CD4-positive, alpha-beta T cell treated with Interleukin-4 for 4 hours (primary cell): Measurements from ENCODE around the gene TSEN15.

Experiments used
- DNase-seq: peaks from one replicate; pipeline ENCODE4 v3.0.0-alpha.2; 2020

The TSEN15 gene

DNA sequence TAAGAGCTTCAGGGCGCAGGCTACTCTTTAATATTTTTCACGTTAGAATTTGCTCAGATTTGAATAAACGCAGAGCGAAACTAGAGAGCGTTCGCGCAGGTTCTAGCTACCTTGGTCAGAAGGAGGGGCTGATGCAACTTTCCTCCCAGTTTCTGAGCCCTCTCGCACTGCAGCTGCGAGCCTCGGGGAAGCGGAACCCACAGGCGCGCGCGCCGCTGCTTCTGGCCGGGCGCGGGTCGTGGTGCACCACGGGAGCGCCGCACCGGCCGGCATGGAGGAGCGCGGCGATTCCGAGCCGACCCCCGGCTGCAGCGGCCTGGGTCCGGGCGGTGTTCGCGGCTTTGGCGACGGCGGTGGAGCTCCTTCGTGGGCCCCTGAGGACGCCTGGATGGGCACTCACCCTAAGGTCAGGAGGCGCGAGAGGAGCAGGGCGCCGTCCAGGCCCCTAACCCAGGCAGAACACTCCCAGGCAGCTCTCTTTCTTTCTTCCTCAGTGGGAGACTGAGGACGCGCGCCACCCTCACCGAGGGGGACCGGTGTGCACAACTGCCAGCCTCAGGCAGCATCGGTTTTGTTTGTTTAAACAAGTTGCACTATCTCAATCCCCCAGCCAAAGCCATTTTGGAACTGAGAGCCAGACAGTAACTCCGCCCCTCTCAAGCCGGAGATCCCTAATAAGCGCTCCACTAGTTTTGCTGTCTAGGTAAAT, at the start of gene TSEN15:
TSEN15 (plus strand) TSS at position 246 of the 709 bp plus-strand sequence; CDS start at position 272, 26 bp downstream.
- DNase-seq: peak; percentile 78

- DNase-seq: no peak
These were observed 49.5 kb upstream of the TSEN15 start for GRCh38 chr1:184002071-184002470.

DNA sequence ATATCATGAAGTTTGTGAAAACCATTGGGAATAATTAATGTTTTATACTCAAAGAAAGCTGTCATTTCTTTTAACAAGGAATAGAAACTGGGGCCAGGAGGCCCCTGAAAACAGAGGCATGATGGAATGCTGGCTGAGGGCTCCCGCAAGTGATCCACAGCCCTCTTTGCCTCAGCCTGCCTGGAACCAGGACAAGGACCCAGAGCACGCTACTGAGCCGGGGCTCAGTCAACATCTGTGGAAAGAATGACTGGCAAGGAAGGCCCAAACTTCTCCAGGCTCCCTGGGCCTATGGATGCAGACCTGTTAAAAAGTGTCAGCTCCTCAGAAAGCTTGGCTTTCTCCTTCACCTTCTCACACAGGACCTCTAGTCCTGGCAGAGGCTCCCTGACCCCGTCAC, 46.6 kb upstream of the TSEN15 start:
- no peak for DNase-seq

DNA sequence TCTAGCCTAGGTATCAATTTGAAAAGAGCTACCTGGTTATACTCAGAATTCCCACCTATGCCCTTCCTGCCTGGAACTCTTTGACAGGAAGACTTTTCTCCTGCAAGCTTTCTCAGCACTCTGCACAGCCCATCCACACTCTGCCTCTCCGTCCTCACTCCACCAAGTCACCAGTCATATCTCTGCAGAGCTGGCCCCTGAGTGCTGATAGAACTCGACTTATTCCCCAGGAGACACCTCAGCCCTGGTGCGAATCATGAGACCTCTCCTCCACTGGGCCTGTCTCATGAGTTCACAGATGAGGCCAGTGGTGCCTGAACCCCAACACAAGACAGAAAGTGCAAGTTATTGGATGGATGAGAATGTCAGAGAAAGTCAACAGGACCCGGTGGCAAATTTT, 46.0 kb upstream of the TSEN15 start:
- no peak for DNase-seq

GRCh38 chr1:184010788-184011187, 40.7 kb upstream of the TSEN15 start:
- DNase-seq: no peak

GRCh38 chr1:184012187-184012586, 39.3 kb upstream of the TSEN15 start:
- no peak for DNase-seq

GRCh38 chr1:184014271-184014670, 37.3 kb upstream of the TSEN15 start:
- DNase-seq: no peak

- no peak for DNase-seq
These were observed 35.4 kb upstream of the TSEN15 start for GRCh38 chr1:184016169-184016568.

- no peak for DNase-seq
These were observed 34.2 kb upstream of the TSEN15 start for GRCh38 chr1:184017306-184017705.

DNA sequence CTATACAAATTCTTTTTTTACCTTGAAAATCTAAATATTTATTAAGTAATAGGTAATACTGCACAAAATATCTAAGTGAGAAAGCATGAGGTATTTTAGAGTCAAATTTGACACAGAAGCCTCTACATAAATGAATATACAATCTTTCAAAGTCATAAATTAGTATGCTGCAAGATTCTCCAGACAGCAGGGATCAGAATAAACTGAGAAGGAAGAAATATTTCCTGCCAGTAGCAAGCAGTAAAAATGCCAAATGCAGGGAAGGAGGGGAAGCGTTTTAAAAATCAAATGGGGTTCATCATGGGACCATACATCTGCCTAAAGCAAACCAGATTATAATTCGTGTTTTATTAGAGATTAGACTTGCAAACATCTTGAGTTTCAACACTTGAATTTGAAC, 32.9 kb upstream of the TSEN15 start:
- DNase-seq: no peak

GRCh38 chr1:184019069-184019468, 32.5 kb upstream of the TSEN15 start:
- no peak for DNase-seq

- no peak for DNase-seq
These were observed 32.0 kb upstream of the TSEN15 start for GRCh38 chr1:184019506-184019905.

DNA sequence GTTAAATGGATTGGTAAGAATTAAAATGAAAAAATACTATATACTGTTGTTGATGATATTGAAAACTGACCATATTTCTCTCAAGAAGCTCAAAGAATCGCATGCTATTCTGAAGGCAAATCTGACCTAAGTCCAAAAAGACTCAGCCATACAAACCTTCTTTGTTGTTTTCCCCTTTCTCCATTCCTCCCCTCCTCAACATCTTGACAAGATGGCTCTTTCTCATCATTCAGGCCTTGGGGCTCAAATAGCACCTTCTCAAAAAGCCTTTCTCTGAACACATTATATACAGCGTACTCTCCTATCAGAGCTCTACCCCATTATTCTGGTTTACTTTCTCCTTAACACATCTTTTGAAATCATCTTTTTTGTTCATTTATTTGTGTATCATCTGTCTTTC, 31.2 kb upstream of the TSEN15 start:
- DNase-seq: no peak

DNA sequence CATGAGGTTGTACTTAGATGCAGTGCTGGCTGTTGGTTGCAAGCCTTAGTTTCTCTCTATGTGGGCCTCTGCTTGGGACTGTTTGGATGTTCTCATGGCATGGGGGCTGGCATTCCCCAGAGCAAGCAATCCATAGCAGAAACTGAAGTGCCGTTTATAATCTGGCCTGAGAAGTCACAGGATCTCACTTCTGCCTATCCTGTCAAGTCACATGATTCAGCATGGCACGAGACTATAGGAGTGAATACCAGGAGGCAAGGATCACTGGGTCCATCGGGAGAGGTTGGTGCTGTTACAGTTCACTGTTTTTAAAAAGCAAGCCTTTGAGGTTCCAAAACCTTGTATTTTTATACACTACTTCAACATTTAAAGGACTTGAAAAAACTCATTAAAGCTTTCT, 30.7 kb upstream of the TSEN15 start:
- DNase-seq: no peak

DNA sequence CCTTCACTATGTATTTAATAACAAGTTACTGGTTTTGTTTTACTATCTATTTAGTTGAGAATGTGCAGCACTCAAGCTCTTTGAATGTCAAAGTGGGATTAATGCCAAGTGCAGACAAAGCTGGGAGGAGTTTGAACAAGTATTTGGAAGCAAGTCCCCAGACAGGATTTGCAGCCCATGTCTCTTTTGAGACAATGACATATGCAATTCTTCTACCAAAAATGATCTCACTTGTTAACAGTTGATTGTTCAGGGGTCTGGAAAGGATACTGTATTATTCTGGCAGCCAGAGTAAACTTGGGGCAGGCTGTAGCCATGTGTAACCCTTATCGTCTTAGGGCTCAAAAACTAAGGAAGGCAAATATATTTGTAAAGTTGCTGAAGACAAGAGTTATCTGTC, 29.8 kb upstream of the TSEN15 start:
- no peak for DNase-seq

GRCh38 chr1:184022668-184023067, 28.9 kb upstream of the TSEN15 start:
- DNase-seq: no peak

DNA sequence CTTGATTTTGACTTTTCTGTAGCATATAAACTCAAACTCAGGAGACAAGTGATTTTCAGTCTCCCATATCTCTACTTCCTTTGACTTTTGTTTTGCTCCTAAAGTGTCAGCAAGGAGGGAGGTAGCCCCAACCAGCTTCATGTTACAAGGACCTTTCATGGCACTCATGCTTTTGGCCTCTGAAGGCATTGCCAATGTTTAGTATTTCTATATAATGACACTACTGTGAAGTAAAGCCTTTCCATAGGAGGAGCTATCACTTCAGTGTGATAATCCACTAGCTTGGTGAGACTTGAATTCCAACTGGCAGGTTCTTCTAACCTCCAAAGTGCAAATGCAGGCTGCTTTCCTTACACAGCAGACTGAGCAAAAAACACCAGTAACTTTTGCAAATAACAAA, 28.4 kb upstream of the TSEN15 start:
- no peak for DNase-seq

DNA sequence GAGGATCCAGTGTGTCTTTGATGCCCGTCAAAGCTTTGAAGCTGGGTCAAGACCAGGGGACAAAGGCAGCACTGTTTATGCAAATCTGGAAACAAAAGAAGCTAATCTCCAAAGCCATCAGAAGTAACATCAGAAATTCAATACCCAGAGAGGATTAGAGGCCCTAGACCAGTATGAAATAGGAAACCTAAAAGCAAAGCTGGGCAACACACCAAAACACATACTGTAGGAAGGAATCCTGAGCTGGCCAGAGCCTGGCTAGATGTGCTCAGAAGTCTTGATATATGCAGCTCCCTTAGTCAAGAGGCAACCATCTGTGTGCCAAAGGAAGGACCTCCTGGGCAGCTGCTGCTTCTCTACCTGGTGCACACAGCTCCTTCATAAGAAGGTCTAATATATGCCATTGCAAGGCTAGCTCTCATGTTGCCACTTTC, 26.3 kb upstream of the TSEN15 start:
- no peak for DNase-seq

DNA sequence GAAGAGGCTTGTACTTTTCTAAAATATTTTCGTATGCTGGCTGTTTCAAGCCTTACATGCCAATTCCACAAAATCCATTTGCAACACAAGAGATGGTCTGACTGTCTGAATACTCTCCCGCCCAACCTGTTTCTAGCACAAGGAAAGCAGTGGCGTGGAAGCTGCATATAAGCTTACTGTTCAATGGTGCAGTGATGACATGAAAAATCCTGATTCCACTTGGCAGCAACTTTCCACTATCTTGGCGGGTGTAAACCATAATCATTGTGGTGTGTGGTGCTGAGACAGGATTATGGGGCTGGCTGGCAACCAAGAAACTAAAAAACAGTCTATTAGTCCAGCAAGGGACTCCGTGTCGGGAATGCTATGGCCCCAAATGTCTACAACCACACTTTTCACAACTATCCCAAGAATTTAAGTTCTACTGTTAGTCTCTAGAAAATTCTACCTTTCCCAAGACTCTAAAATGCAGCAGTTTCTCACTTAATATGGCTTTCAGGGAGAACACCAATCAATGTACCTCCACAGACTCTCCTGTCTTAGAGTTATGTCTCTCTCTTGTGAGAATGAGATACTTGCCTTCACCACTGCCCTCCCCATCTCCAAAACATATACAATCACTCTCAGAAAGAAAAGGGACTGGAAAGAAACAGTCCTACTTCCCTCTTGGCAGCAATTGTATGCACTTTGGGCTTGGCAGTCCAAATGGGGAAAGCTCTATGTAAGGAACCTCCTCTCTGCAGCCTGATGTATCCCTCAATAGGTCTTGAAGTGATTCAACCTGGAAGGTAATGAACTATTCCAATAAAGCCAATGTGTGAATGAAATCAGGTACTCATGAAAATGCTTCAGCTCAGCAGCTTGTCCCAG, 23.5 kb upstream of the TSEN15 start:
- no peak for DNase-seq

DNA sequence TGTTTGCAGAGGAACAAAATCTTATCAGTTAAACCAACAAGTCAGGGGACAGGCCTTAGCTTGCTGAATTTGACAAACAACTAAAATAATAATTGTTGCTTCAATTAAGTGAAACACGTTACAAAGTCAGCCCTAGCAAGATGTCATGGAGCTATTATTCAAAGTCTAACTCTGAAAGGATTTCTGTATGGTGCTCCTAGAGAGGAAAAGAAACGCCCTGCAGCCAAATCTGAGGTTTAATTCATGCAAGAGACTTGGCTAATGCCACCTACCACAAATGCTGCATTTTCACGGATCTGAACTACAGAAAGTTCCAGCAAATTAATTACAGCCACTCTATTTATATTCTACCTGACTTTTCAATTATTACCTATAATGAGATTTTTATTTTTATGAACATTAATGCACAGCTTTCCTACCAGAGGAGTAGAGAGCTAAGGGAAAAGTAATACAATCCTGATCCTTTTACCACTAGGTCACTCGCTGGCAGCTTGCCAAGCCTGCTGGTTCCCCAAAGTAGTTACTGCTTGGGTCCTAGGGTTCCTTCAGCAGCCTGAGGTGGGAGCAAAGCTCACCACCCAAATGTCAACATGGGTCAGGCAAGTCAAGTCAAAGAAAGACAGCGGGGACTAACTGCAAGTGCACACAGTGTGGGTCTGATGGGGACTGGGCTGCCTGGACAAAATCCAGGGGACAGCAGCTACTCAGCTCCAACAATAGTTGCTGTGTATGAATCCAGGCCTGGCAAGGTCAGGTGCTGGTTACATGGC, 22.5 kb upstream of the TSEN15 start:
- no peak for DNase-seq

GRCh38 chr1:184030433-184031091, 21.0 kb upstream of the TSEN15 start:
- no peak for DNase-seq

- no peak for DNase-seq
These were observed 20.5 kb upstream of the TSEN15 start for GRCh38 chr1:184031092-184031408.
